ENCODE measurements around the gene IRF2.

DNA sequence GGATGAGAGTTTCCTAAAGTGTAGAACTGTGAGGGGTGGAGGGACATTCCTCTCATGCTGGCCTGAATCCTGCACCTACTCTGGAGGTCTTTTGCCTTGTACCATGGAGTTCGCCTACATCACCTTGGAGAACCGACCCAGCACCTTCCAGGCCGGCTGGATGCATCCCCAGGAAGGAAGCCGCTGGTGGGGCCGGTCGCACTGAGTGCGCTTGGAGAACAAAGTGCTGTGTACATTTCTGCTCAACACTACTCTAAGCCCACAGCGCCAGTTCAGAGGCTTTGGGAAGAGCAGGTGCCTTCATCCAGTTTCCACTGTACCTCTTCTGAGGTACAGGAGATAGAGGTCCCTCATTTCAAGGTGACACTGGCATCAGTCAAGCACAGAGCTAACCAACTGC, 15.4 kb upstream of the IRF2 start:
- TF ChIP-seq SNAI2 (CRISPR knock-in tag; IDR thresholded peaks at IDR 0.05) = no peak
- TF ChIP-seq TOX (CRISPR knock-in tag; IDR thresholded peaks at IDR 0.05; ENCODE audit: borderline replicate concordance) = no peak
- TF ChIP-seq ZNF8 (CRISPR knock-in tag; IDR thresholded peaks at IDR 0.05) = no peak
- TF ChIP-seq ZC3H10 (CRISPR knock-in tag; IDR thresholded peaks at IDR 0.05) = no peak
- no peak for TF ChIP-seq ZFP3 (CRISPR knock-in tag; IDR thresholded peaks at IDR 0.05)
